Right forelimb (tissue), 1 donor: ENCODE results near the gene ENDOU.

Source experiments
- DNase-seq: peaks from one replicate; pipeline ENCODE4 v3.0.0-alpha.2; 2018

Gene ENDOU

GRCh38 chr12:47755655-47756562 lies 30.6 kb upstream of the ENDOU start:
- no peak for DNase-seq

GRCh38 chr12:47754881-47755280 lies 29.6 kb upstream of the ENDOU start:
- no peak for DNase-seq

- DNase-seq: no peak
Measured at GRCh38 chr12:47754126-47754525, 28.8 kb upstream of the ENDOU start.

- DNase-seq: no peak
Measured at GRCh38 chr12:47753021-47754001, 28.0 kb upstream of the ENDOU start.

GRCh38 chr12:47752552-47752951 lies 27.3 kb upstream of the ENDOU start:
- DNase-seq: no peak

GRCh38 chr12:47752121-47752520 lies 26.8 kb upstream of the ENDOU start:
- DNase-seq: no peak

GRCh38 chr12:47751561-47751960 lies 26.3 kb upstream of the ENDOU start:
- DNase-seq: no peak

GRCh38 chr12:47750916-47751470 lies 25.7 kb upstream of the ENDOU start:
- no peak for DNase-seq

GRCh38 chr12:47750229-47750798 lies 25.0 kb upstream of the ENDOU start:
- DNase-seq: no peak

- no peak for DNase-seq
Measured at GRCh38 chr12:47748899-47749298, 23.6 kb upstream of the ENDOU start.

GRCh38 chr12:47748507-47748828 lies 23.2 kb upstream of the ENDOU start:
- DNase-seq: no peak

- DNase-seq: no peak
Measured at GRCh38 chr12:47747596-47748506, 22.6 kb upstream of the ENDOU start.

- no peak for DNase-seq
Measured at GRCh38 chr12:47747126-47747525, 21.8 kb upstream of the ENDOU start.

GRCh38 chr12:47746523-47746922 lies 21.2 kb upstream of the ENDOU start:
- no peak for DNase-seq

GRCh38 chr12:47746073-47746472 lies 20.8 kb upstream of the ENDOU start:
- DNase-seq: no peak

- no peak for DNase-seq
Measured at GRCh38 chr12:47745485-47746041, 20.3 kb upstream of the ENDOU start.

GRCh38 chr12:47744778-47745436 lies 19.6 kb upstream of the ENDOU start:
- DNase-seq: no peak

- no peak for DNase-seq
Measured at GRCh38 chr12:47744005-47744651, 18.8 kb upstream of the ENDOU start.

GRCh38 chr12:47743311-47743860 lies 18.1 kb upstream of the ENDOU start:
- no peak for DNase-seq

- DNase-seq: no peak
Measured at GRCh38 chr12:47742253-47742825, 17.0 kb upstream of the ENDOU start.
